ENCODE measurements around the gene TTLL13. TPM values are rescaled to one million over a fixed set of nuclear protein-coding genes. Genes with fewer than 3 reads are reported as not detected.

The TTLL13 gene
- total and polyA plus RNA-seq, 12 donors, result 0.11 to 1.9 (median 0.28) TPM; not detected in 5

DNA sequence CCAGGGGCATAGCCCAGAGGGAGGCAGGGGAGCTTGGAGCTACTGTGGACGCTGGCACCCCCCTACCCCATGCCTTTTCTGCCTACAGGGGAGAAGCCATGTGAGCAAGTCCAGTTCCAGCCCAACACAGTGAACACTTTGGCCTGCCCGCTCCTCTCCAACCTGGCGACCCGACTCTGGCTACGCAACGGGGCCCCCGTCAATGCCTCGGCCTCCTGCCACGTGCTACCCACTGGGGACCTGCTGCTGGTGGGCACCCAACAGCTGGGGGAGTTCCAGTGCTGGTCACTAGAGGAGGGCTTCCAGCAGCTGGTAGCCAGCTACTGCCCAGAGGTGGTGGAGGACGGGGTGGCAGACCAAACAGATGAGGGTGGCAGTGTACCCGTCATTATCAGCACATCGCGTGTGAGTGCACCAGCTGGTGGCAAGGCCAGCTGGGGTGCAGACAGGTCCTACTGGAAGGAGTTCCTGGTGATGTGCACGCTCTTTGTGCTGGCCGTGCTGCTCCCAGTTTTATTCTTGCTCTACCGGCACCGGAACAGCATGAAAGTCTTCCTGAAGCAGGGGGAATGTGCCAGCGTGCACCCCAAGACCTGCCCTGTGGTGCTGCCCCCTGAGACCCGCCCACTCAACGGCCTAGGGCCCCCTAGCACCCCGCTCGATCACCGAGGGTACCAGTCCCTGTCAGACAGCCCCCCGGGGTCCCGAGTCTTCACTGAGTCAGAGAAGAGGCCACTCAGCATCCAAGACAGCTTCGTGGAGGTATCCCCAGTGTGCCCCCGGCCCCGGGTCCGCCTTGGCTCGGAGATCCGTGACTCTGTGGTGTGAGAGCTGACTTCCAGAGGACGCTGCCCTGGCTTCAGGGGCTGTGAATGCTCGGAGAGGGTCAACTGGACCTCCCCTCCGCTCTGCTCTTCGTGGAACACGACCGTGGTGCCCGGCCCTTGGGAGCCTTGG lies 21.3 kb upstream of the TTLL13 start:
- intact Hi-C loops (cut with DNase I), result no loop called here
- TF ChIP-seq, protein P1, sequence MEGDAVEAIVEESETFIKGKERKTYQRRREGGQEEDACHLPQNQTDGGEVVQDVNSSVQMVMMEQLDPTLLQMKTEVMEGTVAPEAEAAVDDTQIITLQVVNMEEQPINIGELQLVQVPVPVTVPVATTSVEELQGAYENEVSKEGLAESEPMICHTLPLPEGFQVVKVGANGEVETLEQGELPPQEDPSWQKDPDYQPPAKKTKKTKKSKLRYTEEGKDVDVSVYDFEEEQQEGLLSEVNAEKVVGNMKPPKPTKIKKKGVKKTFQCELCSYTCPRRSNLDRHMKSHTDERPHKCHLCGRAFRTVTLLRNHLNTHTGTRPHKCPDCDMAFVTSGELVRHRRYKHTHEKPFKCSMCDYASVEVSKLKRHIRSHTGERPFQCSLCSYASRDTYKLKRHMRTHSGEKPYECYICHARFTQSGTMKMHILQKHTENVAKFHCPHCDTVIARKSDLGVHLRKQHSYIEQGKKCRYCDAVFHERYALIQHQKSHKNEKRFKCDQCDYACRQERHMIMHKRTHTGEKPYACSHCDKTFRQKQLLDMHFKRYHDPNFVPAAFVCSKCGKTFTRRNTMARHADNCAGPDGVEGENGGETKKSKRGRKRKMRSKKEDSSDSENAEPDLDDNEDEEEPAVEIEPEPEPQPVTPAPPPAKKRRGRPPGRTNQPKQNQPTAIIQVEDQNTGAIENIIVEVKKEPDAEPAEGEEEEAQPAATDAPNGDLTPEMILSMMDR (IDR thresholded peaks at IDR 0.05), result no peak
- TF ChIP-seq POLR2A (IDR thresholded peaks at IDR 0.05), result no peak
- 85 to 90% (median 88%) methylated on average over 13 to 38 of the region's 38 CpGs for WGBS, 4 donors
- Histone ChIP-seq H3K9me3 (replicated peaks in 1 of 3) (no peaks in the 10 kb centered on the region), H3K36me3 (replicated peaks in 1 of 2) (peaks cover 0 to 76% of the 10 kb centered on the region in 2 donors), H3K4me3 (no peak overlapping the region), H3K27ac (peak overlapping the region in 1 of 5 donors; percentile 28), H3K4me1 (replicated peaks in 1 of 2) (peaks cover 30 to 41% of the 10 kb centered on the region in 2 donors), H3K27me3 (no peaks in the 10 kb centered on the region)
- no peak for DNase-seq

GRCh38 chr15:90228960-90229359 lies 20.4 kb upstream of the TTLL13 start:
- Histone ChIP-seq H3K9me3 (replicated peaks in 1 of 3) (no peaks in the 10 kb centered on the region), H3K27me3 (no peaks in the 10 kb centered on the region), H3K4me3 (no peak overlapping the region), H3K4me1 (replicated peaks in 1 of 2) (peaks cover 30 to 42% of the 10 kb centered on the region in 2 donors), H3K27ac (peak overlapping the region in 2 of 5 donors; percentile 20 to 97), H3K36me3 (replicated peaks in 1 of 2) (peaks cover 0 to 67% of the 10 kb centered on the region in 2 donors)
- WGBS, 4 donors, result 83 to 90% (median 86%) methylated on average over 10 to 15 of the region's 15 CpGs
- DNase-seq, result no peak
- intact Hi-C loops (cut with DNase I), result no loop called here
- TF ChIP-seq POLR2A (IDR thresholded peaks at IDR 0.05), result no peak
- TF ChIP-seq, protein P1 (IDR thresholded peaks at IDR 0.05), result no peak

GRCh38 chr15:90230071-90230494 lies 19.3 kb upstream of the TTLL13 start:
- intact Hi-C loops (cut with DNase I), result no loop called here
- peak overlapping the region; percentile 86 to 97 (median 90) for H3K27ac ChIP-seq

DNA sequence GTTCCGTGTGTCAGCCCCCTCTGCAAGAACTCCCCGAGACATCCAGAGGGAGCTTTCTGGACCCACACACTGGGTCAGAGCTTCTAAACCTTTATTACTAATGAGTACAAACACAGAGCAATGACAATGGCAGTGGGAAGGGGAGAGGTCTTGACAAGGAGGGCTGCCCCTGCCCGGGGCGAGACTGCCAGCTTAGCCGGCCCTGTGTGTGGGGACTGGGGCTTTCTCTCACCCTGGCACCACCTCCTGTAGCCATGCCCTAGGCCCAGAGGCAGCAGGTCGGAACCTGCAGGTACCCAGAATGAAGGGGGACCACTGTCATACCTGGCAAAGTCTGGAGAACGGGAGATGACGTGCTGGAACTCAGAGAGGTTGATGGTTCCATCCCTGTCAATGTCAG lies 18.7 kb upstream of the TTLL13 start:
- whole genome bisulfite sequencing, 4 donors, result 53 to 83% (median 55%) methylated on average over 2 to 8 of the region's 8 CpGs
- Histone ChIP-seq H3K36me3 (replicated peaks in 1 of 2) (peaks cover 0 to 51% of the 10 kb centered on the region in 2 donors), H3K4me1 (replicated peaks in 1 of 2) (peaks cover 41 to 53% of the 10 kb centered on the region in 2 donors), H3K27ac (peak overlapping the region; percentile 86 to 97 (median 90)), H3K9me3 (replicated peaks in 1 of 3) (no peaks in the 10 kb centered on the region), H3K4me3 (no peak overlapping the region), H3K27me3 (no peaks in the 10 kb centered on the region)
- TF ChIP-seq, protein P1 (IDR thresholded peaks at IDR 0.05), result no peak
- no peak for TF ChIP-seq POLR2A (IDR thresholded peaks at IDR 0.05)
- intact Hi-C loops (cut with DNase I), result no loop called here
- DNase-seq, result no peak

More at GRCh38 chr15:90230071-90230494, 19.3 kb upstream of the TTLL13 start:
- Histone ChIP-seq H3K27me3 (no peaks in the 10 kb centered on the region), H3K36me3 (replicated peaks in 1 of 2) (peaks cover 0 to 56% of the 10 kb centered on the region in 2 donors), H3K4me1 (replicated peaks in 1 of 2) (peaks cover 40 to 51% of the 10 kb centered on the region in 2 donors), H3K9me3 (replicated peaks in 1 of 3) (no peaks in the 10 kb centered on the region), H3K4me3 (no peak overlapping the region)
- TF ChIP-seq, protein P1 (IDR thresholded peaks at IDR 0.05), result no peak
- peak in 1 of 2 donors; percentile 59 for TF ChIP-seq POLR2A (IDR thresholded peaks at IDR 0.05)
- 35 to 46% (median 43%) methylated on average over 10 to 12 of the region's 12 CpGs for WGBS, 4 donors
- peak; percentile 82 to 95 (median 92) for DNase-seq

Measured in adrenal gland (tissue), 12 donors.